K562 (cell line): ENCODE data around the gene TAF10. TPM values are rescaled to one million over a fixed set of nuclear protein-coding genes. Genes with fewer than 3 reads are reported as not detected.

ENCODE experiments used
- ATAC-seq: fragments of 200-7000 bp; cut with Tn5 transposase; 3 replicates; pipeline ENCODE4 v1.9.1; 2020; ENCODE audit warnings: moderate library complexity
- BruUV-seq: library from RNA; stranded (reverse); fragments of 400-500 nt; replicated peaks from 2 replicates; lab custom pipeline; 2021; lab: Mats Ljungman, UMichigan
- CTCF ChIA-PET: fragments of 300-600 bp; formaldehyde crosslinking; extraction: SDS; loops from one replicate; lab custom pipeline; 2021; ENCODE audit warnings: low intra/inter-chr PET ratio; lab: Yijun Ruan, JAX
- POLR2A ChIA-PET: fragments of 300-600, 350-650 bp; sonication (Branson Sonifier 250); formaldehyde crosslinking; extraction: SDS; loops from one replicate; lab custom pipeline; 2021; ENCODE audit warnings: antibody characterized with exemption, inconsistent platforms; lab: Yijun Ruan, JAX
- DNase-seq, 4 experiments: peaks; one replicate each; pipeline versions ENCODE4 v3.0.0 to v3.0.0-alpha.2; 2011 to 2018; ENCODE audit warnings: low spot score in 3 of 4, mixed read lengths in 3 of 4; ENCODE audit errors: extremely low read depth in 1 of 4
- FAIRE-seq: peaks from 2 replicates; lab custom pipeline; 2011; peaks lifted over from hg19 to GRCh38; lab: Jason Lieb, UNC
- H2AFZ ChIP-seq: 2 replicates; pipeline ENCODE4 v1.6.0; 2011; ENCODE audit warnings: low read depth, low read length, control low read depth, inconsistent platforms
- H3K27ac ChIP-seq: fragments of 200-600 bp; 3 replicates; pipeline ENCODE4 v1.8.0; 2011; ENCODE audit warnings: low read depth, mild to moderate bottlenecking, control low read depth, inconsistent platforms, low read length, moderate library complexity, mixed read lengths; ENCODE audit errors: extremely low read depth
- H3K27me3 ChIP-seq, 2 experiments: fragments of 300-600 bp in 1 of 2; 2 replicates in 1 of 2; 3 replicates in 1 of 2; pipeline versions ENCODE4 v1.6.0 to v1.8.0; 2011; ENCODE audit warnings: inconsistent platforms in 2 of 2, low read length in 2 of 2, mild to moderate bottlenecking in 1 of 2, mixed read lengths in 1 of 2, moderate library complexity in 1 of 2; ENCODE audit not compliant: control insufficient read depth in 2 of 2, insufficient read depth in 2 of 2
- H3K36me3 ChIP-seq: fragments of 300-600 bp; 3 replicates; pipeline ENCODE4 v1.8.0; 2011; ENCODE audit warnings: mild to moderate bottlenecking, low read length, inconsistent platforms; ENCODE audit not compliant: control insufficient read depth, insufficient read depth
- H3K4me1 ChIP-seq, 2 experiments: fragments of 200-600 bp in 1 of 2; replicated peaks in 1 of 2; 2 replicates in 1 of 2; 3 replicates in 1 of 2; pipeline versions ENCODE4 v1.5.1 to v1.8.0; 2011; ENCODE audit warnings: inconsistent platforms in 2 of 2, low read length in 2 of 2, mild to moderate bottlenecking in 1 of 2, mixed read lengths in 1 of 2, moderate library complexity in 1 of 2; ENCODE audit not compliant: control insufficient read depth in 2 of 2, insufficient read depth in 2 of 2
- H3K4me2 ChIP-seq: 2 replicates; pipeline ENCODE4 v1.6.1; 2011; ENCODE audit warnings: low read length, control low read depth, inconsistent platforms, mixed read lengths; ENCODE audit not compliant: insufficient read depth
- H3K4me3 ChIP-seq: fragments of 200-600 bp; sonication (generic), shearing (Covaris generic); 2 replicates; pipeline ENCODE4 v1.5.1; 2016; ENCODE audit warnings: control low read depth, inconsistent platforms
- H3K79me2 ChIP-seq: fragments of 200-600 bp; 3 replicates; pipeline ENCODE4 v1.8.0; 2011; ENCODE audit warnings: low read length, inconsistent platforms; ENCODE audit not compliant: control insufficient read depth, insufficient read depth
- H3K9ac ChIP-seq, 2 experiments: 2 replicates each; pipeline versions ENCODE4 v1.6.0 to v1.6.1; 2011; ENCODE audit warnings: low read depth in 2 of 2, low read length in 2 of 2, control low read depth in 1 of 2, inconsistent platforms in 1 of 2, mild to moderate bottlenecking in 1 of 2, mixed read lengths in 1 of 2; ENCODE audit not compliant: insufficient read depth in 1 of 2
- H3K9me1 ChIP-seq: one replicate; pipeline ENCODE4 v1.6.0; 2011; ENCODE audit warnings: inconsistent platforms, mild to moderate bottlenecking, low read length, moderate library complexity; ENCODE audit not compliant: control insufficient read depth, insufficient read depth
- H3K9me3 ChIP-seq: replicated peaks from 2 replicates; pipeline ENCODE4 v1.5.1; 2011; ENCODE audit warnings: low read depth, low read length, inconsistent platforms; ENCODE audit not compliant: control insufficient read depth, insufficient read depth
- H4K20me1 ChIP-seq: replicated peaks from 2 replicates; pipeline ENCODE4 v1.6.1; 2011; ENCODE audit warnings: low read length, inconsistent platforms, mixed read lengths; ENCODE audit not compliant: control insufficient read depth, insufficient read depth
- ARNT ChIP-seq, 2 experiments: fragments of 450-650 bp; IDR thresholded peaks; 2 replicates each; pipeline ENCODE4 v1.6.1; 2016; ENCODE audit warnings: mild to moderate bottlenecking in 1 of 2
- BRD9 ChIP-seq: fragments of 450-650 bp; IDR thresholded peaks from 2 replicates; pipeline ENCODE4 v1.6.1; 2018; ENCODE audit warnings: low read depth; ENCODE audit not compliant: partially characterized antibody
- CHCHD3 ChIP-seq: fragments of 250-450 bp; sonication (Bioruptor Pico); IDR thresholded peaks from 2 replicates; pipeline ENCODE4 v2.1.2; 2022; ENCODE audit warnings: mild to moderate bottlenecking
- DDX20 ChIP-seq: fragments of 450-650 bp; IDR thresholded peaks from 2 replicates; pipeline ENCODE4 v1.6.1; 2016; ENCODE audit warnings: missing genetic modification characterization, low read depth, mild to moderate bottlenecking, missing compliant biosample characterization, moderate library complexity
- HNRNPH1 ChIP-seq: fragments of 200-400 bp; formaldehyde crosslinking; optimal IDR thresholded peaks from 2 replicates; pipeline ENCODE3; 2017; ENCODE audit warnings: low read depth, mild to moderate bottlenecking, low read length, moderate library complexity
- HNRNPLL ChIP-seq: fragments of 200-400 bp; formaldehyde crosslinking; IDR thresholded peaks from 2 replicates; pipeline ENCODE4 v1.6.1; 2017; ENCODE audit warnings: low read length, low read depth, mild to moderate bottlenecking; ENCODE audit not compliant: poor library complexity, severe bottlenecking
- MTF1 ChIP-seq: fragments of 250-450 bp; sonication (Bioruptor Pico); IDR thresholded peaks from 2 replicates; pipeline ENCODE4 v1.9.0; 2021; ENCODE audit warnings: moderate library complexity, mild to moderate bottlenecking, inconsistent platforms, borderline replicate concordance
- RBM15 ChIP-seq: fragments of 200-400 bp; formaldehyde crosslinking; IDR thresholded peaks from 2 replicates; pipeline ENCODE4 v1.6.1; 2018; ENCODE audit warnings: mild to moderate bottlenecking, low read length, moderate library complexity; ENCODE audit not compliant: insufficient read depth
- SREBF2 ChIP-seq: sonication (generic); formaldehyde crosslinking; IDR thresholded peaks from 2 replicates; pipeline ENCODE4 v1.4.0; 2020; ENCODE audit warnings: mild to moderate bottlenecking, missing genetic modification reagents
- ZNF217 ChIP-seq: sonication (generic); formaldehyde crosslinking; IDR thresholded peaks from 2 replicates; pipeline ENCODE4 v1.8.0; 2022; ENCODE audit warnings: mild to moderate bottlenecking, missing genetic modification reagents
- ZNF232 ChIP-seq: sonication (generic); formaldehyde crosslinking; IDR thresholded peaks from 2 replicates; pipeline ENCODE4 v1.8.0; 2022; ENCODE audit warnings: mild to moderate bottlenecking, missing genetic modification reagents
- ZNF316 ChIP-seq: fragments of 450-650 bp; IDR thresholded peaks from 2 replicates; pipeline ENCODE4 v1.6.1; 2016
- ZNF75A ChIP-seq: fragments of 450-650 bp; formaldehyde crosslinking; IDR thresholded peaks from 2 replicates; pipeline ENCODE4 v1.4.0; 2020; ENCODE audit warnings: mild to moderate bottlenecking
- in situ Hi-C: fragments of 300-500 bp; cut with MboI; formaldehyde crosslinking; loops from 4 replicates; pipeline ENCODE4 v1.15.0; 2018; ENCODE audit warnings: inconsistent platforms, mixed read lengths
- intact Hi-C: fragments of 100-400 bp; cut with micrococcal nuclease; formaldehyde crosslinking; loops from 2 replicates; pipeline ENCODE4 v1.14.2; 2022
- polyA plus RNA-seq, 8 experiments: library from polyadenylated mRNA; depleted of rRNA in 4 of 8; stranded (reverse) in 5 of 8; unstranded in 3 of 8; fragments of >200 nt; fragmentation: Nextera tagmentation in 2 of 8; fragmentation: Illumina TruSeq in 1 of 8; extraction: Ambion mirVana in 2 of 8; extraction: Trizol in 1 of 8; gene quantifications; 2 replicates each; pipeline versions ENCODE4 v1.2.1 to v1.2.3, GENCODE V29; 2011 to 2014; ENCODE audit warnings: inconsistent platforms in 1 of 8, missing spikeins in 1 of 8
- total RNA-seq, 7 experiments: library from RNA; depleted of rRNA in 6 of 7; stranded (reverse); fragments of >200 nt in 6 of 7; fragmentation: Illumina TruSeq in 2 of 7; extraction: Trizol in 2 of 7; gene quantifications; 2 replicates each; pipeline versions ENCODE4 v1.2.1 to v1.2.3, GENCODE V29; 2011 to 2021; ENCODE audit warnings: low replicate concordance in 1 of 7

TAF10 gene
- total and polyA plus RNA-seq, 9 of the 15 experiments (the other 6 are each of a cell fraction or from before 2014, with no cell fraction given) = 19.5 to 197 (median 121) TPM

DNA sequence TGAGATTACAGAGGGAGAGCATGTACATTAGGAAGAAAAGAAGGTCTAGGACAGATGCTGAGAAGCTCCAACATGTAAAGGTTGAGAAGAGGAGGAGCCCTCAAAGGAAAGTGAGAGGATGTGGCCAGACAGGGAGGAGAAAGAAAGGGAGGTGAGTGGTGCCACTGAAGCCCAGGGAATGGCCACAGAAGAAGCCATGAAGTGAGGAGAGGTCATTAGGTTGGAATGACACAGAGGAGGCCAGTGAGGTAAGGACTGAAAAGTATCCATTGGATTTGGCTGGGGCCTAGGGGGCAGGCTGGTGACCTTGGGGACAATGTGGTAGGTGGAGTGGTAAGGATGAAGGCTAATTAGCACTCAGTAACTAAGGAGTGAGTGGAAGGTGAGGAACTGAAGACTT is 46.6 kb upstream of the TAF10 start:
- no peaks in the 10 kb centered on the region for H3K9me1 ChIP-seq
- CTCF ChIA-PET = no interaction called here
- no peak overlapping the region for H2AFZ ChIP-seq
- in situ Hi-C loops (no loop called here), intact Hi-C loops (no loop called here)
- TF ChIP-seq ZNF217 (CRISPR knock-in tag) (no peak), DDX20 (tag) (no peak), SREBF2 (no peak), HNRNPLL (no peak), RBM15 (no peak), ARNT (IDR thresholded peaks at IDR 0.05) (no peak), MTF1 (no peak), CHCHD3 (CRISPR knock-in tag) (no peak), ZNF75A (CRISPR knock-in tag) (no peak), BRD9 (no peak), HNRNPH1 (no peak), ZNF232 (no peak), ZNF316 (no peak)
- no peak overlapping the region for H3K9ac ChIP-seq
- H3K79me2 ChIP-seq = no peaks in the 10 kb centered on the region
- FAIRE-seq (no peak), DNase-seq (no peak), ATAC-seq (no peak)
- no TSS peak for BruUV-seq
- no peaks in the 10 kb centered on the region for H3K9me3 ChIP-seq
- H4K20me1 ChIP-seq = no peaks in the 10 kb centered on the region
- no peaks in the 10 kb centered on the region for H3K27me3 ChIP-seq
- no peak overlapping the region for H3K4me2 ChIP-seq
- no peaks in the 10 kb centered on the region for H3K36me3 ChIP-seq
- no peak overlapping the region for H3K27ac ChIP-seq
- POLR2A ChIA-PET = interaction anchor here (1.8 kb wide), 1 partner anchor 22 kb away, joined by 6 read pairs; no protein-coding TSS in a partner anchor
- H3K4me1 ChIP-seq = peaks cover 0 to 9% of the 10 kb centered on the region in 2 experiments; a peak in 3 of 5 replicates
- H3K4me3 ChIP-seq = no peak overlapping the region
